Keratinocyte (primary cell): ENCODE results near the gene PAX5. TPM values are rescaled to one million over a fixed set of nuclear protein-coding genes. Genes with fewer than 3 reads are reported as not detected.

Source experiments
- DNase-seq: peaks from one replicate; pipeline ENCODE4 v3.0.0-alpha.2; 2011; ENCODE audit warnings: low read depth, missing footprints, low spot score
- FAIRE-seq: peaks from 2 replicates; lab custom pipeline; 2011; peaks lifted over from hg19 to GRCh38; lab: Jason Lieb, UNC
- H2AFZ ChIP-seq: 2 replicates; pipeline ENCODE4 v1.6.0; 2012; ENCODE audit warnings: low read length, control low read depth, inconsistent platforms; ENCODE audit not compliant: control insufficient read depth
- H3K27ac ChIP-seq: 2 replicates; pipeline ENCODE4 v1.5.1; 2011; ENCODE audit warnings: low read length; ENCODE audit not compliant: control insufficient read depth, insufficient read depth
- H3K27me3 ChIP-seq: 3 replicates; pipeline ENCODE4 v1.6.0; 2011; ENCODE audit warnings: low read length; ENCODE audit not compliant: control insufficient read depth, insufficient read depth; ENCODE audit errors: extremely low read depth
- H3K36me3 ChIP-seq, 2 experiments: 2 replicates in 1 of 2; 3 replicates in 1 of 2; pipeline ENCODE4 v1.5.1; 2011; ENCODE audit warnings: low read length in 2 of 2, mild to moderate bottlenecking in 1 of 2; ENCODE audit not compliant: control insufficient read depth in 2 of 2, insufficient read depth in 2 of 2; ENCODE audit errors: extremely low read depth in 1 of 2
- H3K4me1 ChIP-seq: 3 replicates; pipeline ENCODE4 v1.5.1; 2011; ENCODE audit warnings: low read length; ENCODE audit not compliant: control insufficient read depth, insufficient read depth; ENCODE audit errors: extremely low read depth
- H3K4me2 ChIP-seq: 3 replicates; pipeline ENCODE4 v1.6.0; 2011; ENCODE audit warnings: low read depth, low read length; ENCODE audit not compliant: control insufficient read depth, insufficient read depth; ENCODE audit errors: extremely low read depth
- H3K4me3 ChIP-seq, 3 experiments: fragments of 200-600 bp in 1 of 3; sonication (generic) in 1 of 3; 2 replicates in 2 of 3; 3 replicates in 1 of 3; pipeline ENCODE4 v1.5.1; 2011 to 2016; ENCODE audit warnings: low read length in 3 of 3, mild to moderate bottlenecking in 3 of 3, control low read depth in 2 of 3, inconsistent platforms in 1 of 3, low read depth in 1 of 3, mixed read lengths in 1 of 3, mixed run types in 1 of 3, moderate library complexity in 1 of 3; ENCODE audit not compliant: control insufficient read depth in 2 of 3, insufficient read depth in 2 of 3; ENCODE audit errors: extremely low read depth in 1 of 3
- H3K79me2 ChIP-seq: 2 replicates; pipeline ENCODE4 v1.6.0; 2012; ENCODE audit warnings: low read length; ENCODE audit not compliant: control insufficient read depth, insufficient read depth
- H3K9ac ChIP-seq: 3 replicates; pipeline ENCODE4 v1.6.0; 2011; ENCODE audit warnings: low read length; ENCODE audit not compliant: control insufficient read depth, insufficient read depth; ENCODE audit errors: extremely low read depth
- H3K9me1 ChIP-seq: 3 replicates; pipeline ENCODE4 v1.6.0; 2011; ENCODE audit warnings: low read length; ENCODE audit not compliant: control insufficient read depth, insufficient read depth; ENCODE audit errors: extremely low read depth
- H3K9me3 ChIP-seq: 2 replicates; pipeline ENCODE4 v1.5.1; 2012; ENCODE audit warnings: low read depth, low read length; ENCODE audit not compliant: control insufficient read depth
- H4K20me1 ChIP-seq: 3 replicates; pipeline ENCODE4 v1.6.0; 2011; ENCODE audit warnings: low read length; ENCODE audit not compliant: control insufficient read depth, insufficient read depth; ENCODE audit errors: extremely low read depth
- CTCF ChIP-seq, 3 experiments: IDR thresholded peaks in 1 of 3; conservative IDR thresholded peaks in 1 of 3; optimal IDR thresholded peaks in 1 of 3; 2 replicates in 2 of 3; 3 replicates in 1 of 3; pipeline versions ENCODE3 to v1.5.1; 2011; ENCODE audit warnings: low read length in 3 of 3, mild to moderate bottlenecking in 3 of 3, moderate library complexity in 2 of 3, control low read depth in 1 of 3, inconsistent platforms in 1 of 3; ENCODE audit not compliant: insufficient read depth in 2 of 3; ENCODE audit errors: extremely low read depth in 1 of 3
- EZH2 ChIP-seq: IDR thresholded peaks from one replicate; pipeline ENCODE4 v1.6.1; 2012; ENCODE audit warnings: inconsistent platforms, mild to moderate bottlenecking, low read length, moderate library complexity
- dilution Hi-C: fragments of 300-500 bp; cut with MboI; formaldehyde crosslinking; loops from one replicate; pipeline ENCODE4 v1.7.0; 2020; ENCODE audit warnings: low sequenced_read_pairs; ENCODE audit not compliant: extremely low pct_ligation_motif_present
- polyA plus RNA-seq, 5 experiments: library from polyadenylated mRNA; depleted of rRNA in 3 of 5; stranded (reverse) in 3 of 5; stranded (forward) in 1 of 5; unstranded in 1 of 5; fragments of >200 nt; gene quantifications; 1 replicate in 1 of 5; 2 replicates in 3 of 5; 3 replicates in 1 of 5; pipeline versions ENCODE4 v1.2.1 to v1.2.3, GENCODE V29; 2011 to 2012; ENCODE audit warnings: missing spikeins in 2 of 5, low read depth in 1 of 5, low replicate concordance in 1 of 5

The PAX5 gene
- polyA plus RNA-seq, 1 donor (not counting 4 experiments of a cell fraction or from before 2014, with no cell fraction given) = not detected

GRCh38 chr9:36876056-36876455 lies 158.0 kb downstream of the PAX5 start:
- Histone ChIP-seq H2AFZ (no peak overlapping the region), H3K79me2 (no peaks in the 10 kb centered on the region), H3K4me3 (no peak overlapping the region), H3K9me1 (no peaks in the 10 kb centered on the region), H3K4me2 (no peak overlapping the region), H3K27me3 (peaks cover 20% of the 10 kb centered on the region), H3K36me3 (no peaks in the 10 kb centered on the region), H3K9ac (no peak overlapping the region), H3K4me1 (peaks cover 3% of the 10 kb centered on the region), H3K27ac (no peak overlapping the region), H4K20me1 (no peaks in the 10 kb centered on the region), H3K9me3 (no peaks in the 10 kb centered on the region)
- dilution Hi-C loops = no loop called here
- TF ChIP-seq EZH2 (no peak), CTCF (optimal IDR thresholded peaks at IDR 0.05 in 1 of 3, IDR thresholded peaks at IDR 0.05 in 1 of 3, conservative IDR thresholded peaks at IDR 0.05 in 1 of 3; ENCODE audit: extremely low read depth in 1 of 3, insufficient read depth in 2 of 3, low read length in 3 of 3) (no peak)
- no peak for DNase-seq
- no peak for FAIRE-seq

DNA sequence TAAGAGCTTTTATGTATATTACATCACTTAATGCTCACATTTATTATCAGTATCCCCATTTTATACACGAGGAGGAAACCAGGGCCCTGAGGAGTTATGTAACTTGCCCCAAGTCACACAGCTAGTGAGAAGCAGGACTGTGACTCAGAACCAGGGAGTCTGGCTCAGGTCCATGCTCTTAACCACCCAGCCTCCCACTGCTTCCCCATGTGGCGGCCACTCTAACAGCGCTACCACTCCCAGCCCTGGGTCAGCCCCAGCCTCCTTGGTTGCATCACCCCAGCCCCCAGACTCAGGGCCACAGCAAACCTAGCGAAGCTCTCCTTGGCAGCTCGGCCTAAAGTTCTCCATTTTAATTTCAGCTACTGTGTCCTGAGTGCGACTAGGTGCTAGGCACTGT lies 159.1 kb downstream of the PAX5 start:
- FAIRE-seq = no peak
- no peaks in the 10 kb centered on the region for H4K20me1 ChIP-seq
- H3K9me1 ChIP-seq = no peaks in the 10 kb centered on the region
- H3K27ac ChIP-seq = no peak overlapping the region
- no peak overlapping the region for H3K4me3 ChIP-seq
- H2AFZ ChIP-seq = no peak overlapping the region
- peaks cover 20% of the 10 kb centered on the region for H3K27me3 ChIP-seq
- DNase-seq = no peak
- H3K4me2 ChIP-seq = no peak overlapping the region
- H3K79me2 ChIP-seq = no peaks in the 10 kb centered on the region
- H3K9ac ChIP-seq = no peak overlapping the region
- peaks cover 3% of the 10 kb centered on the region for H3K4me1 ChIP-seq
- TF ChIP-seq EZH2 = no peak
- TF ChIP-seq CTCF (optimal IDR thresholded peaks at IDR 0.05 in 1 of 3, IDR thresholded peaks at IDR 0.05 in 1 of 3, conservative IDR thresholded peaks at IDR 0.05 in 1 of 3; ENCODE audit: extremely low read depth in 1 of 3, insufficient read depth in 2 of 3, low read length in 3 of 3) = no peak
- dilution Hi-C loops = no loop called here
- no peaks in the 10 kb centered on the region for H3K9me3 ChIP-seq
- H3K36me3 ChIP-seq = no peaks in the 10 kb centered on the region
